ENCODE results near the gene PGGHG.
"Not testable (repeated sequence)": the region's sequence is repeated elsewhere in the genome, so short reads cannot be mapped to it uniquely, and the experiment has no call there.

The PGGHG gene

GRCh38 chr11:316031-316701 is 27.2 kb downstream of the PGGHG start:
- no peak for DNase-seq

- DNase-seq = no peak
Measured at GRCh38 chr11:316891-317301, 28.0 kb downstream of the PGGHG start.

- DNase-seq = not testable (repeated sequence)
Measured at GRCh38 chr11:317668-318404, 28.9 kb downstream of the PGGHG start.

DNA sequence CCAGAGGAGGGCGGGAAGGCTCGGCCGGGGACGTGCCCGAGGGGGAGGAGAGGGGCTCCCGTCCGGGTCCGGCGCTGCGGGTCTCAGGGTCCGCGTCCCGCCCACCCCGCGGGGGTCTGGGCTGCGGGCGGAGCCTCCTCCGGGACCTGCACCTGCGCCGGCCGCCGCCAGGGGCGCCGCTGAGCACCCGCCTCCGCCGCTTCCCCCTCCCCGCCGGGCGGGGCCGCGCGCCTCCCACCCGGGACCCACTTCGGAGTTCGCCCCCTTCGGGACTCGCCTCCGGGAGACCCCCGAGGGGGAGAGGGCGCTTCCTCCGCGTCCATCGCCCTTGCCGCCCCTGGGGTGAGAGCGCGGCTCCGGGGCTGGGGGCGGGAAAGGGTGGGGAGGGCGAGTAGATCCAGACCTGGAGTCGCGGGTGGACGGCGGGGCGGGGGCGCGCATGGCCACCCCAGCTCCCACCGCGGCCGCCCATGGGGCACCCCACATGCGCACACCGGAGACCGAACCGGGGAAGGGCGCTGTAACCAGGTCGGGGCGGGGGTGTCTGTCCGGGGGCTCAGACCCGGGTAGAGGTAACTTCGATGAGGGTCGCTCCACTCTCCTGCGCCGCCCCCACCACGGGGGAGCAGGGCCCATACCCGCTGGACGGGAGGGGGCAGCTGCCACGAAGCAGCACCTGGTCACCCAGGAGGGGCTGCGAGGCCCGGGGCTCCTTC is 29.6 kb downstream of the PGGHG start:
- not testable (repeated sequence) for DNase-seq

- DNase-seq = not testable (repeated sequence)
Measured at GRCh38 chr11:319121-319887, 30.4 kb downstream of the PGGHG start.

DNA sequence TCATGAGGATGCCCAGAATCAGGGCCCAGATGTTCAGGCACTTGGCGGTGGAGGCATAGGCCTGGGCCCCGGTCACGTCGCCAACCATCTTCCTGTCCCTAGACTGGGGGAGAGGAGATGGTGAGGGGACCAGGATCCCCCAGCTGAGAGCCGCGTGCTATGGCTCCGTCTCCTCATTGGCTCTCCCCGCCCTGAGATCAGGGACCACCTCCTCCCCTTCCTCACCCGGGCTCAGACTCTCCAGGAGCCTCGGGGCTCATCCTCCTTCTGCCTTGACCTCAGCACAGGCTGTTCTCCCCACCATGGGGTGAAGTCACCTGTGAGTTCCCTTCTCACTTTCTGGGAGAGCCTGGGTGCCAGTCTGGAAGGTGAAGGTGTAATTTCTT is 31.0 kb downstream of the PGGHG start:
- DNase-seq = not testable (repeated sequence)

GRCh38 chr11:324156-324555 is 35.2 kb downstream of the PGGHG start:
- no peak for DNase-seq

DNA sequence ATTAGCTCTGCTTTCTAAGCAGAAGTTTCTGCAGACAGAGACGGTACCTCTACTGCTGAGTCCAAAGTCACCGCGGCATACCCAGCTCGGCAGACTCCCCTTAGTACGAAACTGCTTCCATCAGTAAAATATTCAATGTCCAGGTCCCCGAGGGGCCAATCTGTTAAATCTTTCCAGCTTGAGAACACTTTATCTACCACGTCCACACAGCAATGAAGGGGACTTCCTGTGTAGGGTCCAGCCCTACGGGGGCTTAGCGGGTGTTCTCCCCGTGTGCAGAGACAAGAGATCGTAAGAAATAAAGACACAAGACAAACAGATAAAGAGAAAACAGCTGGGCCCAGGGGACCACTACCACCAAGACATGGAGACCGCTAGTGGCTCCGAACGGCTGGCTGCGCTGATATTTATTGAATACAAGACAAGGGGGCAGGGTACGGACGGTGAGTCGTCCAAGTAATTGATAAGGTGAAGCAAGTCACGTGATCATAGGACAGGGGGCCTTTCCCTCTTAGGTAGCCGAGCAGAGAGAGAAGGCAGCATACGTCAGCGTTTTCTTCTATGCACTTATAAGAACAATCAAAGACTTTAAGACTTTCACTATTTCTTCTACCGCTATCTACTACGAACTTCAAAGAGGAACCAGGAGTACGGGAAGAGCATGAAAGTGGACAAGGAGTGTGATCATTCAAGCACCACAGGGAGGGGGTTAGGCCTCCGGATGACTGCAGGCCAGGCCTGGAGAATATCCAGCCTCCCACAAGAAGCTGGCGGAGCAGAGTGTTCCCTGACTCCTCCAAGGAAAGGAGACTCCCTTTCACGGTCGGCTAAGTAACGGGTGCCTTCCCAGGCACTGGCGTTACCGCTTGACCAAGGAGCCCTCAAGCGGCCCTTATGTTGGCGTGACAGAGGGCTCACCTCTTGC is 35.9 kb downstream of the PGGHG start:
- not testable (repeated sequence) for DNase-seq

- DNase-seq = no peak
Measured at GRCh38 chr11:325796-326591, 37.1 kb downstream of the PGGHG start.

- DNase-seq = no peak
Measured at GRCh38 chr11:326592-326841, 37.6 kb downstream of the PGGHG start.

DNA sequence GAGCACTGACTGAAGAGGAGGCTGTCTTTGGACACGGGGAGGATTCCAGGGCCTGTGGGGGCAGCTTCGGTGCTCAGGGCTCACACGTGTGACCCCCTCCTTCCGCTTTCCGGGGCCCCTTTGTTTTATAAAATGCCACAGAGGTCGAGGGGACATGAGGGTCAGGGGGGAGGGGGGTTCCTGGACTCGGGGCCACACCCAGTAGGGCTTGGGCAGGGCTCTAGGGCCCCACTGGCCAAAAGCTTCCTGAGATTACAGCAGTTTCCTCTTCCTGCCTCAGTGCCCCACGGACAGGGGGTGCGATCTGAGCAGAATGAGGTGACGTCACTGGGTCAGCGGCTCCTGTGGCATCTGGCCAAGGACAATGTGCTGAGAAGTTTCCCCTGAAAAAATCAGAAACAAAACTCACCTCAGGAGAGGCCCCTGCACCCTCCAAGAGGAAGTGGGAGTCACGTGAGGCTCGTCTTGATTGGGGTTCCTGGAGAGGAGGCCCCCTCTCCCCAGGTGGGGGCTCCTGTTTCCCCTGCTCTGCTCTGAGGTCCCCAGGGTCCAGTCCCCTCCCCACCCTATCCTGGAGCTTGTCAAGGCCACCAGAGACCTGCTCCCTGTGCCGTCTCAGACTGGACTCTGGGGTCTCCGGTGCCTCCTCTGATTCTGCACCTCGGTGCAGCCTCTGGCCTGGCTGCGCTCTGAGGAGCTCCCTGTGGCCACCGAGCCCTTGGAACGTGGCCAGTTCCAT is 38.1 kb downstream of the PGGHG start:
- no peak for DNase-seq

GRCh38 chr11:327581-327923 is 38.6 kb downstream of the PGGHG start:
- DNase-seq = no peak

DNA sequence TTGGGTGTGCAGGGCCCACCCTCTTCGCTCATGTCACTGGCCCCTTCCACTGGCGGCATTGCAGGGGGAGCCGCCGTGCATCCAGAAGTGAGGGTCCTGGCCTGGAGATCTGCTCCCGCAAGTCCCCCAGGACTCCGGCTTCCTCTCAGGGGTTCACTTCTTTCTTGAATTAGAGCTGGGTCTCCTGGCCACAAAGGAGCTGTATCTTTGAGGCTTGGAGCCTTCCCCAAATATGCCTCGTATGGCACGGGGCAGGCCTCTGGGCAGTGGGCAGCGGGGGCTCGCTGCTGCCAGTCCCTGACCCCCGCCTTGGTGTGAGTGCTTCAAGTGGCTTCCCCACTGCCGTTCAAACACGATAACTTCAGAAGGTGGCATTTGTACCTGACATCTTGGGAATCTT is 39.1 kb downstream of the PGGHG start:
- no peak for DNase-seq

DNA sequence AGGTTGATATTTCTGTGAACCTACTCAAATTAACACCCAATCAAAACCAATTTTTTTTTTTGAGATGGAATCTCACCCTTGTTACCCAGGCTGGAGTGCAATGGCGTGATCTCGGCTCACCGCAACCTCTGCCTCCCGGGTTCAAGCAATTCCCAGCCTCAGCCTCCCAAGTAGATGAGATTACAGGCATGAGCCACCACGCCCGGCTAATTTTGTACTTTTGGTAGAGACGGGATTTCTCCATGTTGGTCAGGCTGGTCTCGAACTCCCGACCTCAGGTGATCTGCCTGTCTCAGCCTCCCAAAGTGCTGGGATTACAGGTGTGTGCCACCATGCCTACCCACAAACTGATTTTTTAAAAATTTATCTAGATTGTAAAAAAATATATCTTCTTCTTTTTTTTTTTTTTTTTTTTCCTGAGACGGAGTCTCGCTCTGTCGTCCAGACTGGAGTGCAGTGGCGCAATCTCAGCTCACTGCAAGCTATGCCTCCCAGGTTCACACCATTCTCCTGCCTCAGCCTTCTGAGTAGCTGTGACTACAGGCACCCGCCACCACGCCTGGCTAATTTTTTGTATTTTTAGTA is 39.7 kb downstream of the PGGHG start:
- DNase-seq = not testable (repeated sequence)

DNA sequence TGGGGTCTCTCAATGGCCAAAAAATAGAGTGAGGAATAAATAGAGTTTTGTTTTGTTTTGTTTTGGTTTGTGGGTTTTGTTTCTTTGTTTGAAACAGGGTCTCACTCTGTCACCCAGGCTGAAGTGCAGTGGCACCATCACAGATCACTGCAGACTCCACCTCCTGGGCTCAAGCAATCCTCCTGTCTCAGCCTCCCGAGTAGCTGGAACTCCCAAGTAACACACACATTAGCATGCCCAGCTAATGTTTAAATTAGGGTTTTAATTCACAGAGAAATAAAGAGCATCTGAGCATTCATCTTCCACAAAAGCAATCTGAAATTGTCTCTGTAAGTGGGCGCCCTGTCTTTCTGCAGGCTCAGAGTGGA is 40.9 kb downstream of the PGGHG start:
- DNase-seq = no peak

DNA sequence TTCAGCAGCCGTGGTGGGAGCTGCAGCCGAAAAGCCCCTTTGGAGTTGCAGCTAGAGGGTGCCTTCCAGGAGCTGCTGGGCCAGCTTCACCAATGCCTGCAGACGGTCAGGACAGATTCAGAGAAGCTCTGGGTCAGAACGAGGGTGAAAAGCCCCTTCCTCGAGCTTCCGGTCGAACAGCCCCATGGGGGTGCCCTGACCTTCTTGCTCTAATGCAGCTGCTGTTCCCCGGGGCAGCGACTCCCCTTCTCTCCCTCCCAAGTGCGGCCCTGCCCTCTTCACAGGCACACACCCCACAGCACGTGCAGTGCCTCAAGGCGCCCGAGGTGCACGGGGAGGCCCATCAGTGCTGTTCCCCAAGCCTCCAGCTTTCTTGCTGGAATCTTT is 41.4 kb downstream of the PGGHG start:
- DNase-seq = no peak

- no peak for DNase-seq
Measured at GRCh38 chr11:330694-331357, 41.9 kb downstream of the PGGHG start.

- DNase-seq = no peak
Measured at GRCh38 chr11:331358-332060, 42.6 kb downstream of the PGGHG start.
